HepG2 (cell line): ENCODE measurements around the gene ST8SIA3. TPM values are rescaled to one million over a fixed set of nuclear protein-coding genes. Genes with fewer than 3 reads are reported as not detected.

ENCODE experiments used
- ATAC-seq: fragments of 200-7000 bp; cut with Tn5 transposase; 3 replicates; pipeline ENCODE4 v1.9.1; 2020; ENCODE audit warnings: mild to moderate bottlenecking, moderate library complexity
- BruUV-seq: library from RNA; stranded (reverse); fragments of 400-500 nt; replicated peaks from 2 replicates; lab custom pipeline; 2021; lab: Mats Ljungman, UMichigan
- CTCF ChIA-PET: fragments of 300-600 bp; formaldehyde crosslinking; extraction: SDS; loops from one replicate; lab custom pipeline; 2021; ENCODE audit warnings: low total read pairs, inconsistent platforms, low intra/inter-chr PET ratio; lab: Yijun Ruan, JAX
- POLR2A ChIA-PET: fragments of 350-600 bp; sonication (Branson Sonifier 250); formaldehyde crosslinking; loops from one replicate; lab custom pipeline; 2020; ENCODE audit warnings: antibody characterized with exemption, inconsistent platforms; lab: Yijun Ruan, JAX
- DNase-seq: peaks from one replicate; pipeline ENCODE4 v3.0.0-alpha.2; 2015; ENCODE audit warnings: low spot score
- FAIRE-seq: peaks from 3 replicates; lab custom pipeline; 2011; peaks lifted over from hg19 to GRCh38; lab: Jason Lieb, UNC
- H2AFZ ChIP-seq: one replicate; pipeline ENCODE4 v1.6.1; 2011; ENCODE audit warnings: low read length, inconsistent platforms
- H3K27ac ChIP-seq: fragments of 300-600 bp; 3 replicates; pipeline ENCODE4 v1.8.0; 2011; ENCODE audit warnings: mixed run types, mild to moderate bottlenecking, mixed read lengths, low read length, inconsistent platforms; ENCODE audit not compliant: insufficient read depth; ENCODE audit errors: extremely low read length
- H3K27me3 ChIP-seq, 2 experiments: fragments of 200-600 bp in 1 of 2; 2 replicates in 1 of 2; 3 replicates in 1 of 2; pipeline versions ENCODE4 v1.6.0 to v1.8.0; 2011; ENCODE audit warnings: low read length in 2 of 2, mild to moderate bottlenecking in 2 of 2, moderate library complexity in 2 of 2, inconsistent platforms in 1 of 2; ENCODE audit not compliant: insufficient read depth in 2 of 2, control insufficient read depth in 1 of 2
- H3K36me3 ChIP-seq, 2 experiments: fragments of 200-600 bp in 1 of 2; replicated peaks in 1 of 2; 2 replicates in 1 of 2; 3 replicates in 1 of 2; pipeline versions ENCODE4 v1.5.1 to v1.8.0; 2011; ENCODE audit warnings: low read length in 2 of 2, inconsistent platforms in 1 of 2; ENCODE audit not compliant: insufficient read depth in 2 of 2, control insufficient read depth in 1 of 2
- H3K4me1 ChIP-seq: 2 replicates; pipeline ENCODE4 v1.5.1; 2012; ENCODE audit warnings: low read length, inconsistent platforms; ENCODE audit not compliant: insufficient read depth
- H3K4me2 ChIP-seq: 2 replicates; pipeline ENCODE4 v1.6.0; 2011; ENCODE audit warnings: low read depth, low read length, inconsistent platforms
- H3K4me3 ChIP-seq, 3 experiments: fragments of 200-600 bp in 1 of 3; sonication (generic), shearing (Covaris generic) in 1 of 3; replicated peaks in 1 of 3; 2 replicates each; pipeline ENCODE4 v1.5.1; 2011 to 2016; ENCODE audit warnings: low read length in 3 of 3, inconsistent platforms in 2 of 3, low read depth in 2 of 3, mild to moderate bottlenecking in 2 of 3, control low read depth in 1 of 3, mixed read lengths in 1 of 3; ENCODE audit not compliant: insufficient read depth in 1 of 3
- H3K79me2 ChIP-seq: one replicate; pipeline ENCODE4 v1.6.1; 2011; ENCODE audit warnings: low read length, inconsistent platforms; ENCODE audit not compliant: insufficient read depth
- H3K9ac ChIP-seq: 2 replicates; pipeline ENCODE4 v1.6.0; 2011; ENCODE audit warnings: mild to moderate bottlenecking, low read depth, low read length, inconsistent platforms; ENCODE audit not compliant: insufficient read depth
- H3K9me3 ChIP-seq: 2 replicates; pipeline ENCODE4 v1.5.1; 2012; ENCODE audit warnings: mild to moderate bottlenecking, low read length
- H4K20me1 ChIP-seq: 2 replicates; pipeline ENCODE4 v1.6.0; 2011; ENCODE audit warnings: inconsistent platforms, mild to moderate bottlenecking, low read length, moderate library complexity; ENCODE audit not compliant: insufficient read depth
- ATF7 ChIP-seq, 2 experiments: fragments of 450-650 bp in 1 of 2; sonication (generic) in 1 of 2; formaldehyde crosslinking in 1 of 2; IDR thresholded peaks; 2 replicates each; pipeline versions ENCODE4 v1.4.0 to v1.6.1; 2016 to 2020; ENCODE audit warnings: antibody characterized with exemption in 1 of 2, mild to moderate bottlenecking in 1 of 2, missing genetic modification reagents in 1 of 2
- CEBPB ChIP-seq: IDR thresholded peaks from 2 replicates; pipeline ENCODE4 v1.6.1; 2011; ENCODE audit warnings: low read depth, low read length, improper control_type of control experiment, borderline replicate concordance
- ETV5 ChIP-seq: IDR thresholded peaks from 2 replicates; pipeline ENCODE4 v1.6.1; 2018; ENCODE audit warnings: missing biosample characterization, missing genetic modification reagents, inconsistent platforms, borderline replicate concordance
- HDAC6 ChIP-seq: fragments of 200-600 bp; sonication (generic); IDR thresholded peaks from 2 replicates; pipeline ENCODE4 v1.7.0; 2017; ENCODE audit warnings: mild to moderate bottlenecking, antibody characterized with exemption, low read length, low read depth
- HMG20B ChIP-seq: conservative IDR thresholded peaks from 2 replicates; pipeline ENCODE4 v1.6.1; 2016; ENCODE audit warnings: missing genetic modification reagents, missing compliant biosample characterization
- KDM6A ChIP-seq: IDR thresholded peaks from 2 replicates; pipeline ENCODE4 v1.6.1; 2016; ENCODE audit warnings: low read depth
- MEIS1 ChIP-seq: sonication (generic); formaldehyde crosslinking; IDR thresholded peaks from 2 replicates; pipeline ENCODE4 v1.9.0; 2021; ENCODE audit warnings: mild to moderate bottlenecking, missing genetic modification reagents, moderate library complexity, borderline replicate concordance
- NFE2L2 ChIP-seq: fragments of 150-350 bp; IDR thresholded peaks from 2 replicates; pipeline ENCODE4 v1.6.1; 2014; ENCODE audit warnings: low read length
- NFIB ChIP-seq: sonication (generic); formaldehyde crosslinking; IDR thresholded peaks from 2 replicates; pipeline ENCODE4 v1.9.0; 2021; ENCODE audit warnings: missing genetic modification reagents, mild to moderate bottlenecking, borderline replicate concordance
- PHB2 ChIP-seq: fragments of 450-650 bp; IDR thresholded peaks from 2 replicates; pipeline ENCODE4 v1.6.1; 2018; ENCODE audit not compliant: partially characterized antibody
- SRY ChIP-seq: sonication (generic); formaldehyde crosslinking; IDR thresholded peaks from 2 replicates; pipeline ENCODE4 v1.8.0; 2022; ENCODE audit warnings: mild to moderate bottlenecking, missing genetic modification reagents
- STAT5B ChIP-seq: sonication (generic); formaldehyde crosslinking; IDR thresholded peaks from 2 replicates; pipeline ENCODE4 v1.4.0; 2020; ENCODE audit warnings: missing genetic modification reagents
- ZIK1 ChIP-seq: sonication (generic); formaldehyde crosslinking; IDR thresholded peaks from 2 replicates; pipeline ENCODE4 v1.5.0; 2020; ENCODE audit warnings: mild to moderate bottlenecking, low read depth, missing genetic modification reagents, borderline replicate concordance
- ZNF513 ChIP-seq: sonication (generic); formaldehyde crosslinking; conservative IDR thresholded peaks from 2 replicates; pipeline ENCODE4 v1.5.0; 2020; ENCODE audit warnings: missing genetic modification reagents
- ZNF850 ChIP-seq: sonication (generic); formaldehyde crosslinking; conservative IDR thresholded peaks from 2 replicates; pipeline ENCODE4 v1.9.0; 2021; ENCODE audit warnings: mild to moderate bottlenecking, missing genetic modification reagents
- WGBS: methylation state at CpG from one replicate; pipeline ENCODE4 v1.1.6; 2017; ENCODE audit warnings: low lambda C conversion rate; 5-methylcytosine and 5-hydroxymethylcytosine counted together
- in situ Hi-C: cut with HindIII; loops from 2 replicates; pipeline ENCODE4 v1.10.0; 2017; ENCODE audit warnings: low pct_unique_long_range_greater_than_20kb; ENCODE audit not compliant: extremely low pct_ligation_motif_present
- intact Hi-C: fragments of 100-400 bp; cut with micrococcal nuclease; formaldehyde crosslinking; loops from one replicate; pipeline ENCODE4 v1.10.0; 2022; ENCODE audit not compliant: unreplicated experiment
- polyA plus RNA-seq, 8 experiments: library from polyadenylated mRNA; depleted of rRNA in 3 of 8; stranded (reverse) in 7 of 8; unstranded in 1 of 8; fragments of >200 nt; fragmentation: Illumina TruSeq in 4 of 8; extraction: Trizol in 4 of 8; gene quantifications; 2 replicates each; pipeline versions ENCODE4 v1.2.1 to v1.2.3, GENCODE V29; 2011 to 2016; ENCODE audit warnings: low read depth in 4 of 8, missing spikeins in 1 of 8, mixed read lengths in 1 of 8; ENCODE audit not compliant: insufficient read depth in 1 of 8
- total RNA-seq, 5 experiments: library from RNA; depleted of rRNA; stranded (reverse); fragments of >200 nt; fragmentation: Illumina TruSeq; extraction: Trizol; gene quantifications; 2 replicates each; pipeline ENCODE4 v1.2.3, GENCODE V29; 2016; ENCODE audit warnings: low read depth in 1 of 5
- TF ChIP-seq, protein P1 (sequence below): IDR thresholded peaks from 2 replicates; pipeline ENCODE4 v1.6.1; 2012; ENCODE audit warnings: low read depth, low read length, improper control_type of control experiment

The ST8SIA3 gene
- total and polyA plus RNA-seq, 2 of the 13 experiments (the other 11 are each of a cell fraction or from before 2014, with no cell fraction given), result not detected

- no peak overlapping the region for H3K27ac ChIP-seq
- no peaks in the 10 kb centered on the region for H3K4me1 ChIP-seq
- H3K27me3 ChIP-seq, result no peaks in the 10 kb centered on the region
- no peak for FAIRE-seq
- DNase-seq, result no peak
- no peak for TF ChIP-seq ZIK1 (CRISPR knock-in tag)
- TF ChIP-seq CEBPB, result peak; percentile 49; the same call in 1 of the 2 replicates
- ChIA-PET CTCF (no interaction called here), POLR2A (no interaction called here)
- in situ Hi-C loops (no loop called here), intact Hi-C loops (no loop called here)
- no peaks in the 10 kb centered on the region for H3K36me3 ChIP-seq
- WGBS, result 25% methylated on average over 3 of the region's 3 CpGs
- no peak overlapping the region for H3K4me3 ChIP-seq
- no peaks in the 10 kb centered on the region for H4K20me1 ChIP-seq
- H3K9me3 ChIP-seq, result no peaks in the 10 kb centered on the region
- no TSS peak for BruUV-seq
- no peak overlapping the region for H3K9ac ChIP-seq
- H3K79me2 ChIP-seq, result no peaks in the 10 kb centered on the region
- H2AFZ ChIP-seq, result no peak overlapping the region
- no peak for ATAC-seq
- no peak overlapping the region for H3K4me2 ChIP-seq
Observed at GRCh38 chr18:57410749-57411148, 58.4 kb downstream of the ST8SIA3 start.

GRCh38 chr18:57416542-57416941 is 64.2 kb downstream of the ST8SIA3 start:
- Histone ChIP-seq H3K4me2 (no peak overlapping the region), H3K4me1 (peaks cover 6% of the 10 kb centered on the region), H3K27me3 (no peaks in the 10 kb centered on the region), H3K9me3 (no peaks in the 10 kb centered on the region), H2AFZ (no peak overlapping the region), H3K36me3 (no peaks in the 10 kb centered on the region), H3K4me3 (no peak overlapping the region), H3K27ac (no peak overlapping the region), H3K79me2 (no peaks in the 10 kb centered on the region), H3K9ac (no peak overlapping the region), H4K20me1 (no peaks in the 10 kb centered on the region)
- 55% methylated on average over 4 of the region's 4 CpGs for WGBS
- DNase-seq (no peak), ATAC-seq (no peak), FAIRE-seq (no peak)
- no TSS peak for BruUV-seq
- intact Hi-C loops (no loop called here), in situ Hi-C loops (no loop called here)
- ChIA-PET CTCF (no interaction called here), POLR2A (no interaction called here)
- TF ChIP-seq KDM6A (CRISPR knock-in tag) (no peak), ETV5 (CRISPR knock-in tag) (no peak), ZNF850 (no peak), HDAC6 (no peak), MEIS1 (CRISPR knock-in tag) (no peak), PHB2 (no peak), NFE2L2 (no peak), ATF7 (IDR thresholded peaks at IDR 0.05) (no peak), ATF7 (CRISPR knock-in tag; IDR thresholded peaks at IDR 0.05) (no peak), NFIB (CRISPR knock-in tag) (no peak), SRY (CRISPR knock-in tag) (no peak), ZNF513 (CRISPR knock-in tag) (no peak), HMG20B (CRISPR knock-in tag) (no peak), STAT5B (CRISPR knock-in tag) (no peak)
- TF ChIP-seq, protein P1, sequence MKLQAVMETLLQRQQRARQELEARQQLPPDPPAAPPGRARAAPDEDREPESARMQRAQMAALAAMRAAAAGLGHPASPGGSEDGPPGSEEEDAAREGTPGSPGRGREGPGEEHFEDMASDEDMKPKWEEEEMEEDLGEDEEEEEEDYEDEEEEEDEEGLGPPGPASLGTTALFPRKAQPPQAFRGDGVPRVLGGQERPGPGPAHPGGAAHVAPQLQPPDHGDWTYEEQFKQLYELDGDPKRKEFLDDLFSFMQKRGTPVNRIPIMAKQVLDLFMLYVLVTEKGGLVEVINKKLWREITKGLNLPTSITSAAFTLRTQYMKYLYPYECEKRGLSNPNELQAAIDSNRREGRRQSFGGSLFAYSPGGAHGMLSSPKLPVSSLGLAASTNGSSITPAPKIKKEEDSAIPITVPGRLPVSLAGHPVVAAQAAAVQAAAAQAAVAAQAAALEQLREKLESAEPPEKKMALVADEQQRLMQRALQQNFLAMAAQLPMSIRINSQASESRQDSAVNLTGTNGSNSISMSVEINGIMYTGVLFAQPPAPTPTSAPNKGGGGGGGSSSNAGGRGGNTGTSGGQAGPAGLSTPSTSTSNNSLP, result no peak
- TF ChIP-seq, all 625 proteins: peak for 0
